ENCODE results near the gene PNPLA7. TPM values are rescaled to one million over a fixed set of nuclear protein-coding genes. Genes with fewer than 3 reads are reported as not detected.

PNPLA7 gene
- total RNA-seq, 1 experiment from 2014 or later, result 1.8 TPM

- Histone ChIP-seq H3K27ac (ENCODE audit: low read depth, low read length) (no peak overlapping the region), H3K4me3 (replicated peaks in 1 of 2; ENCODE audit: low read depth in 1 of 2, low read length in 2 of 2) (no peak overlapping the region), H3K9me3 (ENCODE audit: control insufficient read depth in 1 of 2, insufficient read depth in 1 of 2, low read depth in 1 of 2, low read length in 2 of 2) (no peaks in the 10 kb centered on the region), H3K4me1 (ENCODE audit: control insufficient read depth in 1 of 2, insufficient read depth in 2 of 2, low read length in 2 of 2) (no peaks in the 10 kb centered on the region), H3K79me2 (ENCODE audit: insufficient read depth, low read length) (peaks cover 13% of the 10 kb centered on the region), H4K20me1 (ENCODE audit: insufficient read depth) (no peaks in the 10 kb centered on the region), H3K4me2 (ENCODE audit: low read length) (no peak overlapping the region), H3K36me3 (ENCODE audit: control insufficient read depth in 1 of 2, insufficient read depth in 2 of 2, low read length in 2 of 2) (peaks cover 8 to 13% of the 10 kb centered on the region in 2 experiments; a peak in 3 of 4 replicates), H3K27me3 (ENCODE audit: insufficient read depth, low read length) (no peaks in the 10 kb centered on the region), H2AFZ (ENCODE audit: low read depth, low read length, poor library complexity, severe bottlenecking) (no peak overlapping the region), H3K9ac (ENCODE audit: low read length) (no peak overlapping the region), H3K9me2 (ENCODE audit: insufficient read depth) (no peaks in the 10 kb centered on the region)
- no peak for TF ChIP-seq SP1 (IDR thresholded peaks at IDR 0.05; ENCODE audit: low read depth)
- TF ChIP-seq JUND (IDR thresholded peaks at IDR 0.05), result no peak
- TF ChIP-seq EZH2phosphoT487 (IDR thresholded peaks at IDR 0.05; ENCODE audit: borderline replicate concordance), result no peak
- TF ChIP-seq ATF3 (IDR thresholded peaks at IDR 0.05), result no peak
- no peak; the same call in 1 of the 2 replicates for ATAC-seq
- BruUV-seq (replicated peaks), result no TSS peak
- intact Hi-C loops (cut with micrococcal nuclease), result no loop called here
- ChIA-PET CTCF (no interaction called here), RAD21 (ENCODE audit: low non-redundant PET in 1 of 2, low total read pairs in 2 of 2, uncharacterized antibody in 2 of 2, unreplicated experiment in 2 of 2) (no interaction called here), POLR2A (no interaction called here)
- DNase-seq (ENCODE audit: low read depth, low spot score), result no peak
These were observed 14.7 kb upstream of the PNPLA7 start for GRCh38 chr9:137564817-137565411.

DNA sequence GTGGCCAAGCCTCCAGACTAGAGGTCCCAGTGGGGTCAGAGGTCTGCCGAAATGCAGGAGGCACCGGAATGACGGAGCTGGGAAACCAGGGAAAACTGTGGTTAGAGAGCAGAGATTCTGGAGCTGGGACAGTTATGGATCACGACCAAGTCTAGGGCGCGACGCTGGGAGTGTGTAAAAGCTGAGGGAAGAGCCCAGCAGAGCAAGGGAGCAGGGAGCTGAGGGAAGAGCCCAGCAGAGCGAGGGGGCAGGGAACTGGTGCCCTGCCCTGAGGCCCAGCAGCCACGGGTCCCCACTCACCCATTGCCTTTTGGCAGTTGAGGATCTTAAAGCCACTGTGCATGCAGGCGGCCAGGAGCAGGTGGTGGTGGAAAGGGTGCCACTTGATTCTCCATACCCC, 13.9 kb upstream of the PNPLA7 start:
- no peaks in the 10 kb centered on the region for H3K27me3 ChIP-seq (ENCODE audit: insufficient read depth, low read length)
- CTCF ChIA-PET, result no interaction called here
- H3K36me3 ChIP-seq (ENCODE audit: control insufficient read depth in 1 of 2, insufficient read depth in 2 of 2, low read length in 2 of 2), result peaks cover 8 to 14% of the 10 kb centered on the region in 2 experiments; a peak in 3 of 4 replicates
- H3K4me3 ChIP-seq (replicated peaks in 1 of 2; ENCODE audit: low read depth in 1 of 2, low read length in 2 of 2), result no peak overlapping the region
- no peak overlapping the region for H3K27ac ChIP-seq (ENCODE audit: low read depth, low read length)
- no peak overlapping the region for H2AFZ ChIP-seq (ENCODE audit: low read depth, low read length, poor library complexity, severe bottlenecking)
- H3K79me2 ChIP-seq (ENCODE audit: insufficient read depth, low read length), result peaks cover 11% of the 10 kb centered on the region
- no TSS peak for BruUV-seq (replicated peaks)
- DNase-seq (ENCODE audit: low read depth, low spot score), result no peak
- TF ChIP-seq CEBPB (IDR thresholded peaks at IDR 0.05; ENCODE audit: low read depth) (no peak), JUND (IDR thresholded peaks at IDR 0.05) (no peak), REST (IDR thresholded peaks at IDR 0.05; ENCODE audit: low read depth) (no peak)
- no peaks in the 10 kb centered on the region for H3K9me3 ChIP-seq (ENCODE audit: control insufficient read depth in 1 of 2, insufficient read depth in 1 of 2, low read depth in 1 of 2, low read length in 2 of 2)
- H3K4me1 ChIP-seq (ENCODE audit: control insufficient read depth in 1 of 2, insufficient read depth in 2 of 2, low read length in 2 of 2), result no peaks in the 10 kb centered on the region
- no peak overlapping the region for H3K9ac ChIP-seq (ENCODE audit: low read length)
- POLR2A ChIA-PET, result no interaction called here
- no peaks in the 10 kb centered on the region for H4K20me1 ChIP-seq (ENCODE audit: insufficient read depth)
- ATAC-seq, result no peak
- H3K4me2 ChIP-seq (ENCODE audit: low read length), result no peak overlapping the region
- H3K9me2 ChIP-seq (ENCODE audit: insufficient read depth), result no peaks in the 10 kb centered on the region
- RAD21 ChIA-PET (ENCODE audit: low non-redundant PET in 1 of 2, low total read pairs in 2 of 2, uncharacterized antibody in 2 of 2, unreplicated experiment in 2 of 2), result no interaction called here
- intact Hi-C loops (cut with micrococcal nuclease), result no loop called here
